Measurements from ENCODE around the gene ADARB2. TPM values are rescaled to one million over a fixed set of nuclear protein-coding genes. Genes with fewer than 3 reads are reported as not detected.
"Not testable (repeated sequence)": the region's sequence is repeated elsewhere in the genome, so short reads cannot be mapped to it uniquely, and the experiment has no call there.

Gene ADARB2
- total RNA-seq, 4 donors from 2014 or later, result 0.13 to 6.1 (median 0.57) TPM

GRCh38 chr10:1624240-1624639 is 113.1 kb downstream of the ADARB2 start:
- no peak for DNase-seq (ENCODE audit: low spot score)
- no peak for ATAC-seq (ENCODE audit: low FRiP score)
- TF ChIP-seq, protein P1, sequence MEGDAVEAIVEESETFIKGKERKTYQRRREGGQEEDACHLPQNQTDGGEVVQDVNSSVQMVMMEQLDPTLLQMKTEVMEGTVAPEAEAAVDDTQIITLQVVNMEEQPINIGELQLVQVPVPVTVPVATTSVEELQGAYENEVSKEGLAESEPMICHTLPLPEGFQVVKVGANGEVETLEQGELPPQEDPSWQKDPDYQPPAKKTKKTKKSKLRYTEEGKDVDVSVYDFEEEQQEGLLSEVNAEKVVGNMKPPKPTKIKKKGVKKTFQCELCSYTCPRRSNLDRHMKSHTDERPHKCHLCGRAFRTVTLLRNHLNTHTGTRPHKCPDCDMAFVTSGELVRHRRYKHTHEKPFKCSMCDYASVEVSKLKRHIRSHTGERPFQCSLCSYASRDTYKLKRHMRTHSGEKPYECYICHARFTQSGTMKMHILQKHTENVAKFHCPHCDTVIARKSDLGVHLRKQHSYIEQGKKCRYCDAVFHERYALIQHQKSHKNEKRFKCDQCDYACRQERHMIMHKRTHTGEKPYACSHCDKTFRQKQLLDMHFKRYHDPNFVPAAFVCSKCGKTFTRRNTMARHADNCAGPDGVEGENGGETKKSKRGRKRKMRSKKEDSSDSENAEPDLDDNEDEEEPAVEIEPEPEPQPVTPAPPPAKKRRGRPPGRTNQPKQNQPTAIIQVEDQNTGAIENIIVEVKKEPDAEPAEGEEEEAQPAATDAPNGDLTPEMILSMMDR (IDR thresholded peaks at IDR 0.05), result no peak

DNA sequence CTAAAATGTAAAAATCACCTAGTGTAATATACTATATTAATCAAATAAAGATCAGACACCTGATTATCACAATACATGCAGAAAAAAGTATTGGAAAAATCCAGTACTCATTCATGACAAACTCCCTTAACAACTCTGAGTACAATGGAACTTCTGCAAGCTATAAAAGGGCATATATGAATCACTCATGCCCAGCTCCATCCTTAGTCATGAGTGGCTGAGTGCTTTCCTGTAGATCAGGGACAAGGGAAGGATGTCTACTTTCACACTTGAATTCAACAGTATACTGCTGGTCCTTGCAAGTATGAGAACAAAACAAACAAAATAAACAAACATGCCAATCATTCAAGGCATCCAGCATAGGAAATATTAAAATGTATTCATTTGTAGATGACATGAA is 116.5 kb downstream of the ADARB2 start:
- no peak for ATAC-seq (ENCODE audit: low FRiP score)

GRCh38 chr10:1617376-1618317 is 119.7 kb downstream of the ADARB2 start:
- ATAC-seq (ENCODE audit: low FRiP score); DNase-seq (ENCODE audit: low spot score): not testable (repeated sequence)

More for the DNA sequence above, 116.5 kb downstream of the ADARB2 start:
- TF ChIP-seq, protein P1 (IDR thresholded peaks at IDR 0.05), result no peak
- no peak for DNase-seq (ENCODE audit: low spot score)

- DNase-seq (ENCODE audit: low spot score); ATAC-seq (ENCODE audit: low FRiP score): not testable (repeated sequence)
Observed at GRCh38 chr10:1616701-1617100, 120.6 kb downstream of the ADARB2 start.

DNA sequence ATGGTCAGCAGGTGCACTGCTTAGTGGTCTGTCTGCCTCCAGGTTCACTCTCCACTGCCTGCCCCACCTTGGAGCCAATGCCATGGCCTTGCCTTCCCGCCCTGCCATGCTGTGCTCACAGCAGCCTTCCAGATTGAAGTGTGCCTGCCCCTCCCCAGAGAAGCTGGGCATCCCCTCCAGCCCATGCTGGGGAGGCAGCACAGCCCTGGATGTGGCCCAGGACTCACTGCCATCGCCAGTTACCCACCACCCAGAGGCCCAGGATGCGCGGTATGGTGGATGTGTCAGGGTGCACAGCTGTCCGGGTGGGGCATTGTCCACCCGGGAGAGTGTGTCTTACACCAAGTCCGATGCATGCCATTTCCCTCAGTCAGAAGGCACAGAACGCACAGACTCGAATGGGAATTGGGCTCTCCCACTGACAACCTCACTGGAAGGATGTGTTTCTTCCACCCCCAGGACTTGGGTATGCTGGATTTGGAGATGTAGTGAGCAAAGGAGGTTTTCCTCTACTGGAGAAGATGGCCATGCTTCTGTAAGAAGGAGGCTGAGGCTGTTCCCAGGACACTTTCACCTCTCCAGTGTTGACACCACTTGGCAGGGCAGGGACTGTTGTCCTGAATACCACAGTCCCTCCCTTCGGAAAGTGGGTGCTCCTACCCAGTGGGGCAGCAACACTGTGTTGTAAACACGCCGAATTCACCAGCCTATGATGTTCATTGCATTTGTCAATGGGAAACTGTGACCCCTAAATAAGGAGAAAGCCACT is 122.0 kb downstream of the ADARB2 start:
- ATAC-seq (ENCODE audit: low FRiP score) (no peak), DNase-seq (ENCODE audit: low spot score) (no peak)
- TF ChIP-seq, protein P1 (IDR thresholded peaks at IDR 0.05), result no peak

- ATAC-seq (ENCODE audit: low FRiP score), result no peak
- no peak for DNase-seq (ENCODE audit: low spot score)
- TF ChIP-seq, protein P1 (IDR thresholded peaks at IDR 0.05), result no peak
Observed at GRCh38 chr10:1613511-1613910, 123.8 kb downstream of the ADARB2 start.

DNA sequence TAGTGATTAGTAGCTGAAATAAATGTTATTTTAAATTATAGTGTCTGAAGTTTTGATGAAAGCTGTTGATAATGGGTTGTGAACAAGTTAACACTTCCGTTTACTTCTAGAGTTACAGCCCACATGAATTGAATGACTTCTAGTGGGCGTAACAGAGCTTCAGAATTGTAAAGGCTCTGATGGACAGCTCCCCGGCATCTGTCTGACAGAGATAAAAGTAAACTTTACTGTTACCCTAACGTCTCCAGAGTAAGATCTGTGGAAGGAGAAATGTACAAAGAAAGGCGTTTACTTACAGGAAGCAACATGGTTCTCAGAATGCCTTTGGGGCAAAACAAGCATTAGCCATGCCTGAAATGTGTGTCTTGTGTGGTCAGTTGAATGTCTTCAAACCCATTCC is 124.4 kb downstream of the ADARB2 start:
- no peak for ATAC-seq (ENCODE audit: low FRiP score)
- no peak for DNase-seq (ENCODE audit: low spot score)
- TF ChIP-seq, protein P1 (IDR thresholded peaks at IDR 0.05), result no peak
